Measurements from ENCODE around the gene MYO3A.
"Not testable (repeated sequence)": the region's sequence is repeated elsewhere in the genome, so short reads cannot be mapped to it uniquely, and the experiment has no call there.

MYO3A gene

GRCh38 chr10:25978771-25979170, 44.7 kb downstream of the MYO3A start:
- no peak for DNase-seq

GRCh38 chr10:25982107-25982506, 48.1 kb downstream of the MYO3A start:
- DNase-seq, result no peak

- no peak for DNase-seq
Observed at GRCh38 chr10:25988583-25988982, 54.6 kb downstream of the MYO3A start.

- no peak for DNase-seq
Observed at GRCh38 chr10:25989951-25990350, 55.9 kb downstream of the MYO3A start.

- DNase-seq, result no peak
Observed at GRCh38 chr10:25999295-25999981, 65.4 kb downstream of the MYO3A start.

- no peak for DNase-seq
Observed at GRCh38 chr10:26000971-26001370, 66.9 kb downstream of the MYO3A start.

GRCh38 chr10:26002466-26002865, 68.4 kb downstream of the MYO3A start:
- not testable (repeated sequence) for DNase-seq

- DNase-seq, result no peak
Observed at GRCh38 chr10:26015092-26015491, 81.1 kb downstream of the MYO3A start.

- DNase-seq, result no peak
Observed at GRCh38 chr10:26022831-26023230, 88.8 kb downstream of the MYO3A start.

- no peak for DNase-seq
Observed at GRCh38 chr10:26024303-26024702, 90.3 kb downstream of the MYO3A start.

- DNase-seq, result no peak
Observed at GRCh38 chr10:26025523-26025922, 91.5 kb downstream of the MYO3A start.

- no peak for DNase-seq
Observed at GRCh38 chr10:26029858-26030257, 95.8 kb downstream of the MYO3A start.

GRCh38 chr10:26031300-26031699, 97.3 kb downstream of the MYO3A start:
- no peak for DNase-seq

GRCh38 chr10:26043469-26043868, 109.4 kb downstream of the MYO3A start:
- no peak for DNase-seq

- DNase-seq, result no peak
Observed at GRCh38 chr10:26044141-26044749, 110.2 kb downstream of the MYO3A start.

GRCh38 chr10:26046073-26046700, 112.2 kb downstream of the MYO3A start:
- DNase-seq, result no peak

- no peak for DNase-seq
Observed at GRCh38 chr10:26048756-26049155, 114.7 kb downstream of the MYO3A start.

- no peak for DNase-seq
Observed at GRCh38 chr10:26052326-26052725, 118.3 kb downstream of the MYO3A start.

GRCh38 chr10:26057466-26057865, 123.4 kb downstream of the MYO3A start:
- no peak for DNase-seq

- DNase-seq, result no peak
Observed at GRCh38 chr10:26064106-26064505, 130.1 kb downstream of the MYO3A start.

- DNase-seq, result no peak
Observed at GRCh38 chr10:26067680-26068079, 133.7 kb downstream of the MYO3A start.

GRCh38 chr10:26080971-26081370, 146.9 kb downstream of the MYO3A start:
- DNase-seq, result not testable (repeated sequence)

- no peak for DNase-seq
Observed at GRCh38 chr10:26081459-26081858, 147.4 kb downstream of the MYO3A start.

- no peak for DNase-seq
Observed at GRCh38 chr10:26085549-26085948, 151.5 kb downstream of the MYO3A start.
